Renal cortex interstitium (tissue), 11 donors: ENCODE measurements around the gene GMPR2. TPM values are rescaled to one million over a fixed set of nuclear protein-coding genes. Genes with fewer than 3 reads are reported as not detected.
"Not testable (repeated sequence)": the region's sequence is repeated elsewhere in the genome, so short reads cannot be mapped to it uniquely, and the experiment has no call there.

Source experiments
- DNase-seq, 11 donors: peaks; one replicate each; pipeline ENCODE4 v3.0.0-alpha.2; 2013; ENCODE audit warnings: low read depth in 9 of 11, low spot score in 4 of 11; ENCODE audit errors: extremely low read depth in 1 of 11
- polyA plus RNA-seq, 3 donors: library from polyadenylated mRNA; unstranded; fragments of 120-200 nt; gene quantifications; one replicate each; pipeline ENCODE4 v1.2.1, GENCODE V29; 2013; ENCODE audit not compliant: insufficient read length in 3 of 3

Gene GMPR2
- polyA plus RNA-seq, 3 donors: 107 to 128 (median 115) TPM

DNA sequence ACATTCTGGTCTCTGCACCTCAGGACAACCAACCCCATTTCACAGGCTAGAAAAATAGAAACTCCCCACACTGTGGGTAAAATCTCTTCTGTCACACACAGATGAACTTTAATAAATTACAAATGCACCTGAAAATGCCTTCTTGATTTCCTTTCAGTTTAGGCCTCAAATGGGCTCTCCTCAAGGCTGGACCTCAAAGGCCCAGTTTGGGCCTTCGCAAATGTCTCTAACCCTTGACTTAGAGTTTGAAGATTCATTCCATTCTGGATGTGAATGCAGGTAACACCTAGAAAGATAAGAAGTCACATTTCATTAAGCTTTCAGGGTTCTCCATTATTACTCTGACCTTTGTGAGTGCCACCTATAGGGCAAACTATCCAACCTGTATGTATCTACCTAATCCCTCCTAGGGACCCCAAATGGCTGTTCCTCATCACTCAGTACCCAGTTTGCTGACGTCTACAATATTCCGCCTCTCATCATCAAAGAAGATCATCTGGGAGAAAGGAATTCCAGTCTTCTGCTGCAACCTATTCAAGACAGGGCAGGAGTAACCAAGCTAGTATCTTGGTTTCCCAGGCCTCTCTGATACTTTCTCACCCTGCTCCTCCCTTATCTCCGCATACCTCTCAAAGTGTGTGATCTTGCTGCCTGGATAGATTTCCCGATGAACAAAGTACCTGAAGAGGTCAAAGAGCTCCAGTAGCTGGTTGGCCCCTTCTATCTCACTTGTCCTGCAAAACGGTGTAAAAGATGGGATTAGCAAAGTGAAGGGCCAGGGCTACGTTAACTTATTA, 18.7 kb upstream of the GMPR2 start:
- no peak for DNase-seq

DNA sequence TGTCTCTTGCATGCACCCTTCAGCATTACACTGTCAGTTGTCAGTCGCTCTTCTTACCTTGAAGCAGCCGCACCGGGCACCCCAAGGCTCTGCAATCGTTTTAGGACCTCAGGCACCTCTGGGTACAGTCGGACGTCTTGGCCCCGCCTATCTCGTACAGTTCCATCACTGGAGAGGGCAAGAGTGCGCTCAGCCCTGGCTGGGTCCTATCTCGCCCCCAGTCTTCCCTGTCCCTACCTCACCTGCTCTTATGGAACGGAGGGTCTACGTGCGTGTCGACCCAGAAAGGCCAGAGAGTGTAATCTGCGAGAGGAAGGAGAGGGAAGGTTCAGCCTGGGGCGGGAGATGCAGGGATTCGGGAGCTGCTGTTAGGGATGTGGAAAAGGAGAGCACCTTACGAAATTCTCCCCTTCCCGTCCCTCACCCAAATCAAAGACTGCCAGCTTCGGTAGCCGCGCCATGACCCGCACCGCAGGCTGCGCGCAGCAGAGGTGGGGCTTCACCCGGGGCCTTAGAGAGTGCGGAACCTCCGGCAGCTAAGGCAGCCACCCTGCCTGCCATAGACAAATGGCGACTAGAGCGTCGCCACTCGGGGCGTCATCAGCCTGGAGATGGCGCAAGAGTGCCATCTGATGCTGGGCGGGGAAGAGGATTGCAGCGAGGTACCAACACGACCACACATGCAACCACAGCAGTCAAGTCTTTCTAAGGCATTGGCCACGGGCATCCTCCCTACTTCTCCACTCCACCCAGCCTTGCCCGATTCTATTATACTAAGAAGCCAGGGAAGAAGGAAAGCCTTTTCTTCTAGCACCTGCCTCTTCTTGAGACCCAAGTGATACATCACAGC, 17.0 kb upstream of the GMPR2 start, which contains the start of gene MDP1:
Gene MDP1 (minus strand): TSS at position 572 of the 850 bp plus-strand sequence. CDS start 111 bp downstream, at position 461.
- peak; percentile 67 to 88 (median 79) for DNase-seq

DNA sequence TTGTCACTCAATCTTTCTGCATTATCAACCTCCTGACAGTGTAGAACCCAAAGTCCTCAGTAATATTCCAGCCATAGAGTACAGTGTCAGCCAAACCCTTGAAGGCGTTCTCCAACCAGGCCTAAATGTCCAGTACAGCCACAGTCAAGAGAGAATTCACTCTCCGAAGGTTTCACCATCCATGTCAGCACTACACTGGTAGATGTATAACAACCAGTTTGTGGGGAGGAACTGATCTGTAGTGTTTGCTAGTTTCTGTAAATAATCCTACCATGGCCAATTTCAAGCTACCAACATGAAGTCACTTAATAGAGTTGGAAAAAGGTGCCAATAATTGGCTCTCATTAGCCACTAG, 16.4 kb upstream of the GMPR2 start:
- DNase-seq: no peak

DNA sequence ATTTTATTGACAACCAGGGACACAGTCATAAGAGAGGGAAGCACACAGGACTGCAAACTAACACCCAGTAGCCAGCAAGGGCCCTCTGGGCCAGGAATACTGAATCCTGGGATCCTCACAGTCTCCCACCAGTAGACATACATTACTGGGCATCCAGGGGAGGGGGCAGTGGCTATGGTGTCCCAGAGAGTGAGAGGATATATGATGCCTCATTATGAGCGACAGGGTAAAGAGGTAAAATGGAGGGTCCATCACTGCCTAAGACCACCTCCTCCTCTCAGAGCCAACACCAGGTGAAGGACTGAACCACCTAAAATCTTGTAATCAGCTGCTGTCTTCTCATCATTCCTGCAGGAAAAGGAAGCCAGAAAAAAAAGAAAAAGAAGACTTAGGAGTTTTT, 15.9 kb upstream of the GMPR2 start:
- not testable (repeated sequence) for DNase-seq

DNA sequence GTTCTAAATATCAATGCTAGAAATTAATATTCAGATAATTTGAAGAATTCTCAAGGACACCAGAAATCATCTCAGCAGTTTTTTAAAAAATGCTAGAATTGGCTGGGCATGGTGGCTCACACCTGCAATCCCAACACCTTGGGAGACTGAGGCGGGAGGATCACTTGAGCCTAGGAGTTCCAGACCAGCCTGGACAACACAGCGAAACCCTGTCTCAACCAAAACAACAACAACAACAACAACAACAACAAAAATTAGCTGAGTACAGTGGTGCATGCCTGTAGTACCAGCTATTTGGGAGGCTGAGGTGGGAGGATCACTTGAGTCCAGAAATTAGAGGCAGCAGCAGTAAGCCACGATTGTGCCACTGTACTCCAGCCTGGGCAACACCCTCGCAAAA, 13.6 kb upstream of the GMPR2 start:
- DNase-seq: no peak

DNA sequence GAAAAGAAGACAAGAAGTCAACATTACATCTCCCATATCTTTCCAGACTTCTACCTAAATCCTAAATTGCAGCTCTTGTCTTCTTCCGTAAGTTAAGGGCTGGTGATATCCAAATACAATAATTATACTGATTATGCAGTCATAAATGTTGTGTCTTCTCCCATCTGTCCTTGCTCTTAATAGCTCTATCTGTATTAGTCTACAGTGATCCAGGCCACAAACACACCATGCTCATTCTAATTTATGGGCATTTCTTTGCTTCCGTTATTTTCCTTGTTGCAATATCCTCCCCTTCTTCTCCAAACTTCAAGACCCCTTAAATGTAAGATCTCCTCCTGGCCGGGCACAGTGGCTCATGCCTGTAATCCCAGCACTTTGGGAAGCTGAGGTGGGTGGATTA, 13.2 kb upstream of the GMPR2 start:
- DNase-seq: no peak

DNA sequence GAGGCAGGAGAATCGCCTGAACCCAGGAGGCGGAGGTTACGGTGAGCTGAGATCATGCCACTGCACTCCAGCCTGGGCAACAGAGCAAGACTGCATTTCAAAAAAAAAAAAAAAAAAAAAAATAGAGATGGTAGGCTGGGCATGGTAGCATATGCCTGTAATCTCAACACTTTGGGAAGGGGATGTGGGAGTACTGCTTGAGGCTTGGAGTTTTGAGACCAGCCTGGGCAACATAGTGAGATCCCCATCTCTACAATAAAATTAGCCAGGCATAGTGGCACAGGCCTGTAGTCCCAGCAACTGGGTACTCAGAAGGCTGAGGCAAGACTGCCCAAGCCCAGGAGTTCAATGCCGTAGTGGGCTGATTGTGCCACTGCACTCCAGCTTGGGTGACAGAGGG, 9.7 kb upstream of the GMPR2 start:
- DNase-seq: not testable (repeated sequence)

DNA sequence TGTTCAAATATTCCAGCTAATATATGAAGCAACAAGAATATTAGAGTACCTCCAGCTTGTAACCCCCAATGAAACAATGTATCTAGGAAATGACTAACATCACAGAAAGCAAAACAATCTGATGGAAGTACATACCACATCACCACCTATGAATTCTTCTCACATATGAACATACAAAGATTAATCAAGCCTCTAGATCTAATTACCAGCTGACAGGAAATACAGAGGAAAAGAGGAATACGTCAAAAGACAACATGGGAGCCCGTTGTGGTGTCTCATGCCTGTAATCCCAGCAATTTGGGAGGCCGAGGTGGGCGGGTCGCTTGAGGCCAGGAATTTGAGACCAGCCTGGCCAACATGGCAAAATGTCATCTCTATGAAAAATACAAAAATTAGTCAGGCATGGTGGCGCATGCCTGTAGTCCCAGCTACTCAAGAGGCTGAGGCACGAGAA, 8.1 kb upstream of the GMPR2 start:
- no peak for DNase-seq

DNA sequence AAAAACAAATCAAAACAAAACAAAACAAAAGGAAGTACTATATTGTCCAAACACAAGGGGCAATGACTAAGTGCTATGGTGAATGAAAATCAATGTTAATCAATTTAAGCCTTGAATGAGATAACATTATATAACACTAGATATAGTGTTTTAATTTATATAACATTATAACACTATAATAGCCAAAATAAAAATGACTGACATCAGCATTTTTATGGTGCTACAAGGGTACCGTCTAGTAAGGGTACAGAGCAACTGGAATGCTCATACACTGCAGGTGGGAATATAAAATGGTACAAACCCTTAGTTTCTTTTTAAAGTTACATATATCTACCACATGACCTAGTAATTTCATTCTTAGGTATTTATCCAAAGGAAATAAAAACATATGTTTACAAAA, 6.3 kb upstream of the GMPR2 start:
- DNase-seq: no peak

DNA sequence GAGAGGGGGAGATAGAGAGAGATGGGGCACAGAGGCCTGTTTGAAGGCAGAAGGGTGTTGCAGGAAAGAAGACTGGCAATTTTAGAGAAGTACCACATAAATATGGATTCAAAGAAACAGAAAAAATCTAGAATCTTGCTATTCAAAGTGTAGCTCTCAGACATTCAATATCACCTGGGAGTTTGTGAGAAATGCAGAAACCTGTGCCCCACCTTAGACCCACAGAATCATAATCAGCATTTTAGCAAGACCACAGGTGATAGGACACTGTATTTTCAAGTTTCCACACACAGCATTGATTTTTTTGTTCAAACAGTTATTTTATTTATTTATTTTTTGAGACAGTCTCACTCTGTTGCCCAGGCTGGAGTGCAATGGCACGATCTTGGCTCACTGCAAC, 3.8 kb upstream of the GMPR2 start:
- no peak for DNase-seq

DNA sequence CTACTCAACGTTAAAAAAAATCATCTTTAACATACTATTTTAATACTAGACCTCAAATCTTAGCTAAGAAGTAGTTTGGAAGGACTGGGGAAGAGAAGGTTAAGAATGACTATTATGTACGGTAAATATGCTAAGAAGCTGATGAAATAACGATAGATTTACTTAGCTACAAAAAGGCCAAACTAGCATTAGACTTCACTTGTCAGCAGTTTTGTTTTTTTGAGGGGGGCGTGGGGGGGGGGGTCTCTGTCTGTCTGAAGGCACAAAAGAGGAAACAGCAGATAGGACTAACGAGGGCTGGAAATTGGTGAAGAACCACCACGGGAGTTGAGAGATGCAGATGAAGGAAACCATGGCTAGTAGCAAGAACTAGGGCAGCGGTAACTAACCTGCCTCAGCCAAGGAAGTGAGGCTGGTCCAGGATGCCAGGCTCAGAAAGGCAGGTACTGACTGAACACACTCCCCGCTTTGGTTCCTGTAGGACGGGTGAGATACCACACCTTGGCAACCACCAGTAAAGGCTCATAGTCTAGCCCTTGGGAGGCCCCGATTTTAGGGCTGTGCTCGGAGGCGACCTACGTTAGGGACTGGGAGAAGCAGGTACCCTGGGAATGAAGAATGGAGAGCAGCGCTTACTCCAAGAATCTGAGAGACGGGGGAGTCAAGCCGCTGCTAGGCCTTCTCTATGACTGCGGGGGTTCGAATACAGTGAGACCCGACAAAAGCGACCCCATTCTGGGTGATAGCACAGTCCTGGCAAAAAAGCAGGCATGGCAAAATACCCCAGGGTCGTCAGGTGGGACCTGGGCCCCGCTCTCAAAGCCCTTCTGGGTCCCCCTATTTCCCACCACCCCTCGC, 1.2 kb upstream of the GMPR2 start:
- DNase-seq: no peak

DNA sequence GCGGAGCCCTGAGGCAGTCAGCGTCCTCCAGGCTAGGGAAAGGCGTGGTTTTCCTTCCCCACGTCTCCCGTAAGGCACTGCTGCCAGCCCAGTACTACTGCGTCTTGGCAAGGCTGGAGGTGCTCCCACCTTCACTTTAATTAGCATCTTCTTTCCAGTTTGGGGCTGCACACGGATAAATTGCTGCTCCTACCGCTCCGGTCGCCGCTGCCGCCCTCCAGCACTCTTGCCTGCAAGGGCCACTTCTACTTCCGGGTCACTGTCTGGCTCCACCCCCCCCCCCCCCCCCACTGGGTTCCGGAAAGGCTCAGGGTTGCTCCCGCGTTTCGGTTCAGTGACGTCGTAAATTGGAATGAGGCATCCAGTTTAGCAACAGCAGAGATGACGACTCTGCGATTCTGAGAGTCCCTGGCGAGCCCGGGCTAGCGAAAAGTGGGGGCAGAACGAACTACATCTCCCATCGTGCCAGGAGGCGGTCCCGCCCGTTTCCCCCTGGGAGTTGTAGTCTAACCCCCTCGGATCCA, 546 bp upstream of the GMPR2 start, which contains the start of gene NEDD8:
Gene NEDD8 (minus strand): TSS at position 247 of the 524 bp plus-strand sequence. CDS start 100 bp downstream, at position 147.
- DNase-seq: peak; percentile 72 to 85 (median 83)

DNA sequence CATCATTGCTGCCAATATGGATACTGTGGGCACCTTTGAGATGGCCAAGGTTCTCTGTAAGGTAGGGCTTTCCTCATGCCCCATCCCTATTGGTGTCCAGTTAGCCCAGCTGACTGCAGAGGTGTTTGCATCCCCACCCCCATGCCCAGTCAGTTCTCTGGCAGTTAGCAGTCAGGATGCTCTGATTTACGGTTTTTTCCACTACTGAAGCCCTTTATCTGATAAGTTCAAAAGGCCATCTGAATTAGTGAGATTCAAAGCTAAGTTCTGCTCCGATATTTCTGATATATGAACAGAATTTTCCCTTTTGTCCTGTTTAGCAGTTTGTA, 773 bp downstream of the GMPR2 start:
- DNase-seq: no peak

DNA sequence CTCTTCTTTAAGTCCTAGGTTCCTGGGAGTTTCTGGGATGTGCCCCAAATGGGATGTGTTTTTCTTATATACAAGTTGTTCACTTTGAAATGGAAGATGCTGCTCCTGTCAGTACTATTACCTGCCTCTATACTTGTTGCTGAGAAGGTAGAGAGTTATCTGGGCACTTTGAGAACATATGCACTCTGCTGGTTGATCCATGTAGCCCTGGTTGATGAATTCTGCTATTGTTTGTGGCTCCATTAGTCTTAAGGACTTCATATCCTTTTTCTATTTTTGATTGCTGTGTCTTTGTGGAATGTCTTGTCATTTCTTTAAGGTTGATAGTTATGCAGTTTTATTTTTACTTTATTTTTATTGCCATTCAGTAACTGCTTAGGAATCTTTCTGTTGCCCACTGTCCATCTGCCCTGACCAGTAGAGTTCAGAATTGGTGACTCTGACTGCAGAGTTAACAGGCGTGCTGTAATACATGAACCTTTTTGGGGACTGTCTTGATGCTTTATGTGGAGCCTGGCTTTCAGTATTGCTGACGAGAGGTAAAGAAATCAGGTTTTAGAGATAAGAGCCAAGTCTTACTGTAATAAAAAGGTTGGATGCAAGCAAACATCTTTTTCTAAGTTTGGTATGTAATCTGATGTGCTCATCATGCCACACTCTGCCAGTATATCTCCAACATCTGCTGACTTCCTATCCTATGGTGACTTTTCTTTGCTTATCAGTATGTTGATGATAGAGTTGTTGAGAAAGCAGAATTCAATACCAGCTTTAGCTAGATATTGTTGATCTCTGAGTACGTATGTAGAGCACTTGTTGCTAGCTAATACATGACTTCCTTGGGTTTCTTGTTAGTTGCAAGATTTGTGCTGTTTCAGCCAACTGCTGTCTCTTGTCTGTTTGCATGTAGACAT, 1.6 kb downstream of the GMPR2 start:
- no peak for DNase-seq

DNA sequence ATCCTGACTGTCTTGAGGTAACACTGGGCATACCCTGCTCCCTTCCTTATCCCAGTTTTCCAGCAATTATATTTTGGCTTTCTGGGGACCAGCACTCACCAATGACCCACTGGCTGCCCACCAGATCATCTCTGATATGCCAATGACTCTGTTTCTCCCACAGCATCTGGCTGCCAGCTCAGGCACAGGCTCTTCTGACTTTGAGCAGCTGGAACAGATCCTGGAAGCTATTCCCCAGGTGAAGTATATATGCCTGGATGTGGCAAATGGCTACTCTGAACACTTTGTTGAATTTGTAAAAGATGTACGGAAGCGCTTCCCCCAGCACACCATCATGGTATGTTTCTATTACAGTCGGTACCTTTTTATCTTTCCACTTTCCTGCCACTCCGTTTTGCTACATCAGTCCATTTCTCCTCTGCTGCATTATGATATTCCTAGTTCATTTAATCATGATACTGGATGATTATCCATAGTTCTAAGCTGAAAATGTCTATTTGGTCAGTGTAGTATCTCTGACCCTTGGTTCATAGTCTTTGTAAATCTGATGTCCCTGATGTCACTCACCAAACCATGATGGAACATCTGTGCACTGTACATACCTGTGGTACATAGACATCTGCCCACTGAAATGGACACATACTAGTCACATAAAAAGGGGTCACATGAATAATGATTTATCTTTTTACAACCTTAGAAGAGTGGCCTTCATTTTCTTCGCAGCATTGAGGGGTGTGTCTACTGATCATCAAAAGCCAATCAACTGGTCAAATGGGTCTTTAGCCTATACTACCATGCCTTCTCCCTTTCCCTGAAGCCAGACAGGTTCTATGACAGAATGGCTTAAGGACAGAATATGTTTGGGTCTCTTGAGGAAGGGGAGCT, 3.3 kb downstream of the GMPR2 start:
- DNase-seq: no peak

DNA sequence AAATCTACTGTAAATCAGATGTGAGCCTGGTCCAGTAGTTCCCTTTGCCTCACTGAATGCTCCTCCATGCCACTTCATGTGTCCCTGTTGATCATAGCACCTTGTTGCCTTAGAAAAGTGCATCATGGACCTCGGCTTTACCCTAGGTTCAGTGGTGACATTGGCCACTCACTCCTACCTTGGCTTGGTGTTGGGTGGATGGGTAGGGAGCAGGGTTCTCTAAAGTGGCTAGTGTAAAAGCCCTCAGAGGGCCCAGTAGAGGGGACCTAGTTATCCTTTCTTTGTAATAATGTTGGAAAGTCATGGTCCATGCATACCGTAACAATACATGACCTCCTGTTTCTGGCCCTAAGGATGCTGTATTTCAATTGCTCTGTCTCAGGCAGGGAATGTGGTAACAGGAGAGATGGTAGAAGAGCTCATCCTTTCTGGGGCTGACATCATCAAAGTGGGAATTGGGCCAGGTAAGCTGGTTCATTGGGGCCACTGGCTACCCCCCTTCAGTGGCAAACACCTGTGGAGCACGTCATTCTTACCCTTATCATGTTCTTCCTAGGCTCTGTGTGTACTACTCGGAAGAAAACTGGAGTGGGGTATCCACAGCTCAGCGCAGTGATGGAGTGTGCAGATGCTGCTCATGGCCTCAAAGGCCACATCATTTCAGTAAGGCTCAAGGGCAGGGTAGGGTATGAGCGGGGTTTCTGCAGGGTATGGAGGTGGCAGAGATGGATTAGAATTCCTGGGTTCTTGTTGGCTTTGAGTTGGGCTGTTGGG, 4.1 kb downstream of the GMPR2 start:
- no peak for DNase-seq
